Thyroid gland (tissue), 4 donors: ENCODE data around the gene DTD1.

Experiments used
- POLR2A ChIP-seq, 2 donors: fragments of 450-650 bp; IDR thresholded peaks; one replicate each; pipeline ENCODE4 v1.6.1; 2017; ENCODE audit warnings: antibody characterized with exemption in 2 of 2, mild to moderate bottlenecking in 2 of 2, moderate library complexity in 1 of 2
- TF ChIP-seq, protein P1 (sequence below), 6 experiments: fragments of 200-600 bp in 3 of 6; fragments of 450-650 bp in 3 of 6; sonication (generic) in 3 of 6; IDR thresholded peaks; one replicate each; pipeline ENCODE4 v1.5.1; 2016 to 2019; ENCODE audit warnings: antibody characterized with exemption in 6 of 6, mild to moderate bottlenecking in 2 of 6, inconsistent platforms in 1 of 6, moderate library complexity in 1 of 6

DNA sequence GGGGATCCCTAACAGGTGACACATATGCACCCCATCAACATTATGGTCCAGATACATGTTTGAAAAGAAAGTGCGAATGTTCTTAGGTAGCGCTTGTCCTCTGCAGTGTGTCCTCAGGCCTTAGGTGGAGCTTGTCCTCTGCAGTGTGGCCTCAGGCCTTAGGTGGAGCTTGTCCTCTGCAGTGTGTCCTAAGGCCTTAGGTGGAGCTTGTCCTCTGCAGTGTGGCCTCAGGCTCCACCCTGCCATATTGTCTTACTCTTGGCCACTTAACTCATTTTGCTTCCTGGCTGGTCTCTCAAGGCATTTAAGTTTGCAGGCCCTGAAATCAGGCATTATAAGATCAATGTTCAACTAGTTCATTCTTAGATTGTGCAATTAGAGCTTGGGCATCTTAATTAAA is 151.0 kb downstream of the DTD1 start:
- TF ChIP-seq POLR2A (IDR thresholded peaks at IDR 0.05), result no peak
- TF ChIP-seq, protein P1, sequence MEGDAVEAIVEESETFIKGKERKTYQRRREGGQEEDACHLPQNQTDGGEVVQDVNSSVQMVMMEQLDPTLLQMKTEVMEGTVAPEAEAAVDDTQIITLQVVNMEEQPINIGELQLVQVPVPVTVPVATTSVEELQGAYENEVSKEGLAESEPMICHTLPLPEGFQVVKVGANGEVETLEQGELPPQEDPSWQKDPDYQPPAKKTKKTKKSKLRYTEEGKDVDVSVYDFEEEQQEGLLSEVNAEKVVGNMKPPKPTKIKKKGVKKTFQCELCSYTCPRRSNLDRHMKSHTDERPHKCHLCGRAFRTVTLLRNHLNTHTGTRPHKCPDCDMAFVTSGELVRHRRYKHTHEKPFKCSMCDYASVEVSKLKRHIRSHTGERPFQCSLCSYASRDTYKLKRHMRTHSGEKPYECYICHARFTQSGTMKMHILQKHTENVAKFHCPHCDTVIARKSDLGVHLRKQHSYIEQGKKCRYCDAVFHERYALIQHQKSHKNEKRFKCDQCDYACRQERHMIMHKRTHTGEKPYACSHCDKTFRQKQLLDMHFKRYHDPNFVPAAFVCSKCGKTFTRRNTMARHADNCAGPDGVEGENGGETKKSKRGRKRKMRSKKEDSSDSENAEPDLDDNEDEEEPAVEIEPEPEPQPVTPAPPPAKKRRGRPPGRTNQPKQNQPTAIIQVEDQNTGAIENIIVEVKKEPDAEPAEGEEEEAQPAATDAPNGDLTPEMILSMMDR (IDR thresholded peaks at IDR 0.05), result no peak
